GM12864 (cell line): ENCODE data around the gene ALOX12B.

Experiments
- DNase-seq: peaks from one replicate; pipeline ENCODE4 v3.0.0-alpha.2; 2011; ENCODE audit warnings: low read depth
- H3K4me3 ChIP-seq: 2 replicates; pipeline ENCODE4 v1.5.1; 2011; ENCODE audit warnings: mild to moderate bottlenecking, low read depth, low read length, control low read depth
- CTCF ChIP-seq: IDR thresholded peaks from 2 replicates; pipeline ENCODE4 v1.5.1; 2011; ENCODE audit warnings: low read depth, mild to moderate bottlenecking, moderate library complexity, low read length, control low read depth, inconsistent platforms; ENCODE audit errors: missing control alignments

The ALOX12B gene

DNA sequence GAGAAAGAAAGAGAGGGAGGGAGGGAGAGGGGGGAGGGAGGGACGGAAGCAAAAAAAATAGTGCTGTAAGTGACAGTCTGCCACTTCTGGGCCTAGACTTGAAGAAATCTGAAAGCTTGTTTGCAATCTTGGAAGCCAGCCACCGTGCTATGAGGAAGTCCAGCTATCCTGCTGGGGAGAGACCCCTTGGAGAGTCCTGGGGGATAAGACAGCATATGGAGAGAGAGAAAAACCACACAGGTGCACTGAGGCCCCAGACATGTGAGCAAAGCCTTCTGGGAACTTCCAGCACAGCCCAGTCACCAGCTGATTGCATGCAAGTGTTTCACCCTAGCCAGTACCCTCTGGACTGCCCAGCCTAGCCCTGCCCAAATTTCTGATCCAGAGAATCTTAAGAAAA is 12.6 kb upstream of the ALOX12B start:
- no peak for DNase-seq
- H3K4me3 ChIP-seq = no peak overlapping the region
- no peak for TF ChIP-seq CTCF

- DNase-seq = no peak
- TF ChIP-seq CTCF = no peak
- no peak overlapping the region for H3K4me3 ChIP-seq
Observed at GRCh38 chr17:8096541-8096940, 9.0 kb upstream of the ALOX12B start.

- no peak for DNase-seq
- no peak for TF ChIP-seq CTCF
- no peak overlapping the region for H3K4me3 ChIP-seq
Observed at GRCh38 chr17:8095361-8095760, 7.8 kb upstream of the ALOX12B start.

DNA sequence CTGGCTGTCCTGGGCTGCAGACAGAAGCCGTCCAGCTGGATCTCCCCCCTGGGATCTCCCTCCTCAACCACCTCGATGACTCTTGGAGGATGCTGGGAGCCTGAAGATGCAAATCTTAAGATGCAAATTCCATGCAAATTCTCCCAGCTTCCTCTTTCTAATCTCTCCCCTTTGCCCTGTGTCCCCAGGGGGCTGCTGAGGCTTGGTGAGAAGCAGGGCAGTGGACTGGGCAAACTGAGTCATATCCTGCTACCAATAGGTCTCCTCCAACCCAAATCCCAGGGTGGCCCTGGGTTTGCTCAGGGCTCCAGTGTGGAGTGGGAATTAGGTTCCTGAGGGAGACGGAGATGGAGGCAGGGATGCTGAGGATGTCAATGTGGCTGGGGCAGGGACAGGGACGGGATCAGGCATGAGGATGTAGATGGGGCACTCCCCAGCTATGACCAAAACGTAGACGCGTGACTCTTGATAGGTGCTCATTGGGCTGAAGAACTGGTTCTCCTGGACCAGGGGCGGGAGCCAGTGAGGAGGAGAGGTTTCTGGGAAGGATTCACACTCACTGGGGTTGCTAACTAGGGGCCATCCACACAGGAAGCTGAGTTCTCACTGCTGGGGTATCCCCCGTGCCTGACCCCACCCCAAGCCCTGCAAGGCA is 3.6 kb upstream of the ALOX12B start:
- no peak for TF ChIP-seq CTCF
- DNase-seq = no peak
- H3K4me3 ChIP-seq = no peak overlapping the region

GRCh38 chr17:8089728-8090127 is 2.2 kb upstream of the ALOX12B start:
- DNase-seq = no peak
- TF ChIP-seq CTCF = no peak
- H3K4me3 ChIP-seq = no peak overlapping the region

DNA sequence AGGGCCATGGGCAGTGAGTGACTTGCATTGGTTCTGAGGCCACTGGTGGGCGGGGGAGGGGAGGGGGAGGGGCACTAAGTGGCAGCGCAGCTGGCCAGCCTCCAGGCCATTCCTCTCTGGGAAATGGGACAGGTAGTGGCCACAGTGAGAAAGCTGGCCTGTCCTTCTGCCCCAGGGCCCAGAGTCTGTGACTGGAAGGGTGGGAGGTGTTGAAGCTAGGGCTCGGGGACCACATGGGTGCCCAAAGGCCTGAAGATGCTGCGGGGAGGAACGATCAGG is 375 bp upstream of the ALOX12B start:
- TF ChIP-seq CTCF = no peak
- H3K4me3 ChIP-seq = no peak overlapping the region
- DNase-seq = no peak

DNA sequence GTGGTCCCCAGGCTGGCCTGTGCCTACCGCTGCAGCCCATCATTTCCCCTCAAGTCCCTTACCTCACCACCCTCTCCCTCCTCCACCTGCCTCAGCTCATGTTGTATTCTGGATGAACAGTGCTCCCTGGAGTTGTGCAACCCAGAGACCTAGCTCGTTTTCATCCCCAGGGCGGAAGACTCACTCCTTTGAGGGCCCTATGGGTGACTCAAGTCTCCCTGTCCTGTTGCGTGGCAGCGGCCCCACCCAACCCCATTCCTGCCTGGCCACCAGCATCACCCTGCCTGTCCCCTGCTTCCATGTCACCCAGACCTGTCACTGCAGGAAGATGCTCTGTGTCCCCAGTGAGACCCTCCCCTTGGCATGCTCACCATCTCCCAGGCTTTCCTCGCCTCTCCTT is 3.3 kb downstream of the ALOX12B start:
- TF ChIP-seq CTCF = no peak
- H3K4me3 ChIP-seq = no peak overlapping the region
- no peak for DNase-seq
